Epithelial cell of proximal tubule (primary cell): ENCODE data around the gene STAC3. TPM values are rescaled to one million over a fixed set of nuclear protein-coding genes. Genes with fewer than 3 reads are reported as not detected.

Experiments
- DNase-seq: peaks from one replicate; pipeline ENCODE4 v3.0.0-alpha.2; 2011; ENCODE audit warnings: low read depth
- H3K4me3 ChIP-seq: 2 replicates; pipeline ENCODE4 v1.5.1; 2011; ENCODE audit warnings: low read depth, mild to moderate bottlenecking, low read length
- CTCF ChIP-seq: conservative IDR thresholded peaks from 2 replicates; pipeline ENCODE4 v1.5.1; 2012; ENCODE audit warnings: low read depth, mild to moderate bottlenecking, low read length
- total RNA-seq: library from RNA; depleted of rRNA; stranded (reverse); fragments of >200 nt; gene quantifications from 2 replicates; pipeline ENCODE4 v1.2.3, GENCODE V29; 2015

Gene STAC3
- total RNA-seq, 1 donor from 2014 or later: not detected

DNA sequence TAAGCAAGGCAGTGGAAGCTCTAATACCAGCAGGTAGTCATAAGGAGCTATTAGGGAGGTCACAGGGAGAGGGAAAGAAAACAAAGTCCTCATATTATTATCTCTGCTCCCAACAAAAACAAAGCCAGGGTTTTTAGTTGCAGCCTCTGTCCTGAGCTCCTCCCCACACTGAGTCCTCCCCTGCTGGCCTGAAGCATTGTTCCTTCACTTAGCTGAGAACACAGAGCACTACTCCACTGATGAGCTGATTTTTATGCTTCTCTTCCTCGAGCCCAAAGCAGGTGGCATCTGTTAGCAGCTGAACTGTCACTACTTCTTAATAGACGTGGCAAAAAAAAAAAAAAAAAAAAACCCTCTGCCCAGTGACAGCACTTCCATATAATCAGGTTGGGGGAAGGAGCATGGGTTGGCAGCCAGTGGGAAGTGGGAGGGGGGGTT is 10.5 kb upstream of the STAC3 start:
- no peak for DNase-seq
- H3K4me3 ChIP-seq: no peak overlapping the region
- no peak for TF ChIP-seq CTCF

GRCh38 chr12:57260366-57260765 is 9.4 kb upstream of the STAC3 start:
- no peak overlapping the region for H3K4me3 ChIP-seq
- TF ChIP-seq CTCF: no peak
- DNase-seq: no peak

GRCh38 chr12:57258977-57259970 is 8.3 kb upstream of the STAC3 start:
- no peak overlapping the region for H3K4me3 ChIP-seq
- no peak for TF ChIP-seq CTCF
- no peak for DNase-seq

- H3K4me3 ChIP-seq: no peak overlapping the region
- DNase-seq: no peak
- TF ChIP-seq CTCF: no peak
These were observed 4.9 kb upstream of the STAC3 start for GRCh38 chr12:57255916-57256315.

DNA sequence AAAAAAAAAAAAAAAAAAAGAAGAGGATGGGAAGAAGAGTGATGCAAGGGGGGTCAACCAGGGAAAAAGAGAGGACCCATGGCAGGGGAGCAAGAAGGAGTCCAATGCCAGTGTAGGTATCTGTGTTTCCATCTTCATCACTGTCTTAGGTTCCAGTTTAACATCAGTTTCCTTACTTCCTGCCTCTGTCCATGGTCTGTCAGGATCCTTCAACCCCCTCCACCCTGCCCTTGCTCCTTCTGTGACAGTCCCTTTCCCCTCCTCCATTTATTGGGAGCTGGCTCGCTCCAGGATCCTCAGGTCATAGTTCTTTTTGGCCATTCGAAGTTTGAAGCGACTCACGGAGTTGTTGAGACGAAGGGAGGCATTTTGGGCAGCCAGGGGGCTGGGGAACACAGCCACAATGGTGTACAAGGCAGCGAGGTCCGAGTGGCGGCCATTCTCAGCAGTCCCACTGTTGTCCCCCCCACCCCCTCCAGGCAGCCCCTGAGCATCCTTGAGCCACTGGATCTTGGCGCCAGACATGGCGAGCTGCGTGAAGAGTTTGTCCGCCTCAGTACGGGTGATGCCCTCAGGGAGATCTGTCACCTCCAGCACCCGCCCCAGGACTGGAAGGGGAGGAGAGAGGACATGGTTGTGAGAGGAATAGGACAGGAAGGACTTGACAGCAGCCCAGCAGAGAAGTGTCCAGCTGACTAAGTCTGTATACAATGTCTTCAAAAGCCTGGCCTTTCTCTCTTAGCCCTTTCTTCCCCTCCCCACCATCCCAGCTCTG is 3.7 kb upstream of the STAC3 start:
- DNase-seq: no peak
- no peak overlapping the region for H3K4me3 ChIP-seq
- TF ChIP-seq CTCF: no peak

GRCh38 chr12:57250541-57250940 is 446 bp downstream of the STAC3 start:
- no peak overlapping the region for H3K4me3 ChIP-seq
- TF ChIP-seq CTCF: no peak
- no peak for DNase-seq
